HG02884 (cell line): Measurements from ENCODE around the gene DNAJB1.
"Not testable (repeated sequence)": the region's sequence is repeated elsewhere in the genome, so short reads cannot be mapped to it uniquely, and the experiment has no call there.

Source experiments
- ATAC-seq: cut with Tn5 transposase; IDR thresholded peaks from one replicate; pipeline ENCODE4 v1.9.1; 2021; ENCODE audit warnings: mild to moderate bottlenecking, moderate library complexity; ENCODE audit not compliant: unreplicated experiment

Gene DNAJB1

GRCh38 chr19:14553042-14553938, 35.1 kb upstream of the DNAJB1 start:
- no peak for ATAC-seq

GRCh38 chr19:14552006-14552360, 33.8 kb upstream of the DNAJB1 start:
- not testable (repeated sequence) for ATAC-seq

- not testable (repeated sequence) for ATAC-seq
These were observed 33.2 kb upstream of the DNAJB1 start for GRCh38 chr19:14551134-14552005.

- no peak for ATAC-seq
These were observed 32.1 kb upstream of the DNAJB1 start for GRCh38 chr19:14550201-14550754.

GRCh38 chr19:14545716-14546082, 27.5 kb upstream of the DNAJB1 start:
- no peak for ATAC-seq

GRCh38 chr19:14544977-14545715, 26.9 kb upstream of the DNAJB1 start:
- ATAC-seq, result no peak

- no peak for ATAC-seq
These were observed 25.9 kb upstream of the DNAJB1 start for GRCh38 chr19:14544047-14544446.

- no peak for ATAC-seq
These were observed 24.6 kb upstream of the DNAJB1 start for GRCh38 chr19:14542711-14543328.

- not testable (repeated sequence) for ATAC-seq
These were observed 23.8 kb upstream of the DNAJB1 start for GRCh38 chr19:14541979-14542378.

GRCh38 chr19:14540741-14541525, 22.7 kb upstream of the DNAJB1 start:
- no peak for ATAC-seq

GRCh38 chr19:14536926-14537692, 18.9 kb upstream of the DNAJB1 start:
- no peak for ATAC-seq

GRCh38 chr19:14533450-14533849, 15.3 kb upstream of the DNAJB1 start:
- no peak for ATAC-seq

GRCh38 chr19:14530506-14530905, 12.3 kb upstream of the DNAJB1 start:
- ATAC-seq, result no peak

- no peak for ATAC-seq
These were observed 11.8 kb upstream of the DNAJB1 start for GRCh38 chr19:14530005-14530348.

- ATAC-seq, result peak; percentile 94
These were observed 11.2 kb upstream of the DNAJB1 start, which contains the start of gene TECR for GRCh38 chr19:14529254-14530004. TSS of gene TECR (plus strand) at chr19:14529594. CDS start at chr19:14529697, 103 bp downstream.

GRCh38 chr19:14528419-14529253, 10.4 kb upstream of the DNAJB1 start:
- ATAC-seq, result no peak

- ATAC-seq, result no peak
These were observed 8.2 kb upstream of the DNAJB1 start for GRCh38 chr19:14526423-14526822.
